Osteocyte (in vitro differentiated cells): ENCODE measurements around the gene SGO2. TPM values are rescaled to one million over a fixed set of nuclear protein-coding genes. Genes with fewer than 3 reads are reported as not detected.
A peak's percentile ranks its signal among the peaks of the same experiment; 100 is the strongest.

Experiments used
- DNase-seq: peaks from one replicate; pipeline ENCODE4 v3.0.0; 2021; ENCODE audit warnings: mixed read lengths; ENCODE audit not compliant: unreplicated experiment; ENCODE audit errors: extremely low spot score
- H3K27ac Mint-ChIP-seq: one replicate; pipeline ENCODE4 v1.8.0; 2021; ENCODE audit warnings: mild to moderate bottlenecking, mixed read lengths; ENCODE audit not compliant: unreplicated experiment
- H3K27me3 Mint-ChIP-seq: one replicate; pipeline ENCODE4 v1.8.0; 2021; ENCODE audit warnings: mixed read lengths; ENCODE audit not compliant: unreplicated experiment
- H3K36me3 Mint-ChIP-seq: one replicate; pipeline ENCODE4 v1.8.0; 2021; ENCODE audit warnings: mixed read lengths; ENCODE audit not compliant: unreplicated experiment
- H3K4me1 Mint-ChIP-seq: one replicate; pipeline ENCODE4 v1.8.0; 2021; ENCODE audit warnings: mixed read lengths; ENCODE audit not compliant: unreplicated experiment
- H3K4me3 Mint-ChIP-seq: one replicate; pipeline ENCODE4 v1.8.0; 2021; ENCODE audit warnings: mild to moderate bottlenecking, moderate library complexity, mixed read lengths; ENCODE audit not compliant: unreplicated experiment
- H3K9me3 Mint-ChIP-seq: one replicate; pipeline ENCODE4 v1.8.0; 2021; ENCODE audit warnings: mixed read lengths; ENCODE audit not compliant: unreplicated experiment
- CTCF ChIP-seq: fragments of 200-600 bp; sonication (generic); IDR thresholded peaks from 2 replicates; pipeline ENCODE4 v1.5.0; 2021; ENCODE audit warnings: antibody characterized with exemption, mild to moderate bottlenecking, moderate library complexity
- total RNA-seq: library from RNA; stranded (reverse); gene quantifications from 2 replicates; pipeline ENCODE4 v1.2.1, GENCODE V29; 2021

Gene SGO2
- total RNA-seq, 1 donor from 2014 or later, result 5.2 TPM

DNA sequence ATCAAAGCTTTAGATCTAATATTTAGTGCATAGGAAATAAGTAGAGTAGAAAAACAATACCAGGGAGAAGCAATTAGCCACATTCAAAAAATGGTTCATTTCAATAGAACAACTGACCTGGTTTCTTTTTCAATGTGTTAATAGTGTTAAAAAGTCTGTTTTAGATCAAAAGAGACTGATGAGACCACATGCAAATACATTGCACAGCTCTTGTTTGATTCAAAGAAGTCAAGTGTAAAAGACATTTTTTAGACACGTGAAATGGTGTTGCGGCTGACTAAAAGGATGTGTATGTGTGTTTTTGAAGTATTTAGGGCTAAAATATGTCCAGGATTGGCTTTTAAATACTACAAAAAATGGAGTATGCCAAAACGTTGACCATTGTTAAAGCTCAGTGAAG is 58.6 kb downstream of the SGO2 start:
- Mint-ChIP-seq H3K4me3 (no peak overlapping the region), H3K36me3 (no peaks in the 10 kb centered on the region), H3K4me1 (peaks cover 7% of the 10 kb centered on the region), H3K9me3 (no peaks in the 10 kb centered on the region), H3K27me3 (no peaks in the 10 kb centered on the region), H3K27ac (no peak overlapping the region)
- DNase-seq, result no peak
- no peak for TF ChIP-seq CTCF

- H3K36me3 Mint-ChIP-seq, result no peaks in the 10 kb centered on the region
- TF ChIP-seq CTCF, result no peak
- no peaks in the 10 kb centered on the region for H3K27me3 Mint-ChIP-seq
- H3K27ac Mint-ChIP-seq, result no peak overlapping the region
- no peak for DNase-seq
- peaks cover 7% of the 10 kb centered on the region for H3K4me1 Mint-ChIP-seq
- H3K4me3 Mint-ChIP-seq, result peak overlapping the region; percentile 71
- H3K9me3 Mint-ChIP-seq, result no peaks in the 10 kb centered on the region
These were observed 59.3 kb downstream of the SGO2 start for GRCh38 chr2:200585340-200585729.

DNA sequence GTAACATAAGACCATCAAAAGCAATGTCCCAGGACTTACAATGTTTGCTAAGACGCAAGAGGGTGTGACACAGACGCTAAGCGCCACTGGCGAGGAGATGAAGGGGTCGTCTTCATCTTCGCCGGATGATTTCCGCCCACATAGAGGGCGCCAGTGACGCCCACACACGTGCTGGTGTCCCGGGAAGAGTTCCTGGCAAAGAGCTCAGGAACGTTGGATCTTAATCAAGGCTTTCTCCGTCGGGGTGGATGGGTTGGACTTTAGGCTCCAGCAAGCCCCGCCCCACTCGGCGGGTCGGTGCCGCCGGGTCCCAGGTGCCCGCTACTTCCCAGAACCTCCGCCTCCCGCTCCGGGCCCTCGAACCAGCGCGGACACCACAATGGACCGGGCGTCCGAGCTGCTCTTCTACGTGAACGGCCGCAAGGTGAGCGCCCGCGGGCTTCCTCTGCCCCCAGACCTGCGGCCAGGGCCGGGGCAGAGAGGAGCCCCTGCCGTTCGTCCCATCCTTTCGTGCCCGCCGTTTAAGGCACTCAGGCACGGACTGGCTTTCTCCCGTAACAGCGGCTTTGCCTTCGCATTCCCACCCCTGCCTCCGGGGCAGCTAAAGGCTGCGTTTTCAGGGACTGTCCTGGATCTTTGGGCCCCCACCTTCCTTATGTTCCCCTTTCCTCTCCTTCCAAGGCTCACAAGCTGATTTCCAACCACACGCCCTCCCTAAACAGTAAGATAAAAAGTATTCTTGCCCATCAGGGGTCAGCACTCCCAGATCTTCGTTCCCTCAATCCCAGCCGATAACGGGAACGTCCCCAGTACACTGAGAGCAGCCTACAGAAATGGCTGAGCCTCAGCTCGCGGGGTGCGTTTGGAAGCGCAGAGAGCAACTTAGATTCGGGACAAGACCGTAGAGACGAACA is 60.0 kb downstream of the SGO2 start, which contains the start of gene AOX1:
Gene AOX1, plus strand, starts transcription at position 285 of the 914 bp plus-strand sequence. Its CDS starts 95 bp downstream, at position 380.
- H3K9me3 Mint-ChIP-seq, result no peaks in the 10 kb centered on the region
- no peak for DNase-seq
- no peaks in the 10 kb centered on the region for H3K36me3 Mint-ChIP-seq
- peak; percentile 32 for TF ChIP-seq CTCF
- no peaks in the 10 kb centered on the region for H3K27me3 Mint-ChIP-seq
- no peak within 1 kb of the TSS for H3K27ac Mint-ChIP-seq
- H3K4me3 Mint-ChIP-seq, result peak within 1 kb of the TSS; percentile 71
- peaks cover 7% of the 10 kb centered on the region for H3K4me1 Mint-ChIP-seq

DNA sequence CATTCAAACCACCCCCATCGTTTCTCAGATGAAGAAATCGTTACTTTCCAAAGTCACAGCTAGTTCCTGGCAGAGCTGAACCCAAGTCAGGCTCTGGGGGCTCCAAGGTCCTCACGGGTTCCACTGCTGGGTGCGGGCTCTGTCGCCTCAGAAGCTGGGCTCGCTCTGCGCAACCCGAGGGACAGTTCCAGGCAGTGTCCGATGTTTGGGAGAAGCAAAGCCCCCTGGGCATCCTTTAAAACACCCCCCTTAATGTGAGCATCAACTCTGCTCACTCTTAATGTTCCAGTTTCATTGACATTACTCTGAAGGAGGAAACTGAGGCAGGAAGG is 60.6 kb downstream of the SGO2 start:
- Mint-ChIP-seq H3K9me3 (no peaks in the 10 kb centered on the region), H3K27ac (no peak overlapping the region), H3K4me3 (peak overlapping the region; percentile 71), H3K27me3 (no peaks in the 10 kb centered on the region), H3K36me3 (no peaks in the 10 kb centered on the region), H3K4me1 (peaks cover 7% of the 10 kb centered on the region)
- DNase-seq, result no peak
- no peak for TF ChIP-seq CTCF

DNA sequence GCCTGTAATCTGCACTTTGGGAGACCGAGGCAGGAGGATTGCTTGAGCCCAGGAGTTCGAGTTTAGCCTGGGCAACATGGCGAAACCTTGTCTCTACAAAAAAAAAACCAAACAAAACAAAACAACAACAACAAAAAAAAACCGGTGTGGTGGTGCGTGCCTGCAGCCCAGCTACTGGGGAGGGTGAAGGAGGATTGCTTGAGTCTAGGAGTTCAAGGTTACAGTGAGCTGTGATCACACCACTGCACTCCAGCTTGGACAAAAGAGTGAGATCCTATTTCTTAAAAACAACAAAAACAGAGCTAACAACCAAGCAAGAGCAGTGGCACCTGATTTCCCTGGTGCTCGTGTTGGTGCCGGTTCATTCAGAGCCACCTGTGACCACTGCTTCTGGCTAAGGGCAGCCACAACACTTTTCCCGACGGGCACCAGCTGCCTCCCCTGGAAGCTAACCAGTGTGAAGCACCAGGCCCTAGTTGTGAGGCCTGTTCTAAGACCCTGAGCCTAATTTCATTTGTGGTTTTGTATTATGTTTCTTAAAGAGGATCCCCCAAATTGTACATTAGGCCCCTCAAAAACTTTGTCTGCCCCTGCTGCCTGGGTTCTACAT is 61.1 kb downstream of the SGO2 start:
- Mint-ChIP-seq H3K27ac (no peak overlapping the region), H3K9me3 (no peaks in the 10 kb centered on the region), H3K27me3 (no peaks in the 10 kb centered on the region), H3K4me1 (peaks cover 7% of the 10 kb centered on the region), H3K36me3 (no peaks in the 10 kb centered on the region), H3K4me3 (no peak overlapping the region)
- no peak for DNase-seq
- TF ChIP-seq CTCF, result no peak
